Spleen (tissue), 7 donors: ENCODE results near the gene ZFYVE1.

Experiments used
- POLR2A ChIP-seq, 3 donors: fragments of 450-650 bp; IDR thresholded peaks; one replicate each; pipeline ENCODE4 v1.5.1; 2017; ENCODE audit warnings: antibody characterized with exemption in 3 of 3, mild to moderate bottlenecking in 1 of 3
- POLR2AphosphoS5 ChIP-seq, 3 donors: sonication (generic); formaldehyde crosslinking; IDR thresholded peaks; one replicate each; pipeline ENCODE4 v1.5.1; 2017; ENCODE audit warnings: antibody characterized with exemption in 3 of 3
- TF ChIP-seq, protein P1 (sequence below), 11 experiments: fragments of 200-600 bp in 7 of 11; fragments of 450-650 bp in 4 of 11; sonication (generic) in 4 of 11; IDR thresholded peaks in 8 of 11; conservative IDR thresholded peaks in 3 of 11; 1 replicate in 7 of 11; 2 replicates in 4 of 11; pipeline versions ENCODE4 v1.4.0 to v1.8.0; 2016 to 2021; ENCODE audit warnings: antibody characterized with exemption in 11 of 11, inconsistent platforms in 4 of 11, mild to moderate bottlenecking in 1 of 11
- donor health status: DM: no; HTN: no; CAD: no; lungs with moderate emphysema.
- donor health status: DM: no; HTN: no; CAD: no.
- donor health status: DM: no; HTN: no; CAD: no.

DNA sequence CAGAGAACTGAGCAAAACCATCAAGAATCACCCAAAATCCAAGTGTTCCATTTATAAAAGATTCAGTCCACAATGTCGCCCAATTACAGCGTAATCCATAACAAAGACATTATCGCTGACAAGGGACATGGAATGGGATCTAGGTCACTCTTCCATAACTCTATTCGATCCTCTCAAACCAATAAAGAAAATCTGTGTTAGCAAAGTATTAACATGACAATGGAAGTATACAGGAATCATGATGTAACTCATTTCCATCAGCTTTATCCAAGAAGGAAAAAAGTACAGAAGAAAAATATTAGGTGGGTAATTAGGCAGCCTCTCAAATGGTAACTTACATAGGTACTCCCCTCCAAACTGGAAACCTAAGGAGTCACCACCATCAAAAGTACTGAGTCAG is 4.9 kb downstream of the ZFYVE1 start:
- TF ChIP-seq, protein P1, sequence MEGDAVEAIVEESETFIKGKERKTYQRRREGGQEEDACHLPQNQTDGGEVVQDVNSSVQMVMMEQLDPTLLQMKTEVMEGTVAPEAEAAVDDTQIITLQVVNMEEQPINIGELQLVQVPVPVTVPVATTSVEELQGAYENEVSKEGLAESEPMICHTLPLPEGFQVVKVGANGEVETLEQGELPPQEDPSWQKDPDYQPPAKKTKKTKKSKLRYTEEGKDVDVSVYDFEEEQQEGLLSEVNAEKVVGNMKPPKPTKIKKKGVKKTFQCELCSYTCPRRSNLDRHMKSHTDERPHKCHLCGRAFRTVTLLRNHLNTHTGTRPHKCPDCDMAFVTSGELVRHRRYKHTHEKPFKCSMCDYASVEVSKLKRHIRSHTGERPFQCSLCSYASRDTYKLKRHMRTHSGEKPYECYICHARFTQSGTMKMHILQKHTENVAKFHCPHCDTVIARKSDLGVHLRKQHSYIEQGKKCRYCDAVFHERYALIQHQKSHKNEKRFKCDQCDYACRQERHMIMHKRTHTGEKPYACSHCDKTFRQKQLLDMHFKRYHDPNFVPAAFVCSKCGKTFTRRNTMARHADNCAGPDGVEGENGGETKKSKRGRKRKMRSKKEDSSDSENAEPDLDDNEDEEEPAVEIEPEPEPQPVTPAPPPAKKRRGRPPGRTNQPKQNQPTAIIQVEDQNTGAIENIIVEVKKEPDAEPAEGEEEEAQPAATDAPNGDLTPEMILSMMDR (IDR thresholded peaks at IDR 0.05 in 8 of 11, conservative IDR thresholded peaks at IDR 0.05 in 3 of 11) = no peak
- TF ChIP-seq POLR2A (IDR thresholded peaks at IDR 0.05) = no peak
- TF ChIP-seq POLR2AphosphoS5 (IDR thresholded peaks at IDR 0.05) = no peak
